Panc1 (cell line): ENCODE data around the gene USP6NL.

ENCODE experiments used
- POLR2AphosphoS5 ChIP-seq: IDR thresholded peaks from 2 replicates; pipeline ENCODE4 v1.6.1; 2012; ENCODE audit warnings: mild to moderate bottlenecking, low read depth, low read length, moderate library complexity
- SIN3A ChIP-seq: IDR thresholded peaks from 2 replicates; pipeline ENCODE4 v1.6.1; 2012; ENCODE audit warnings: low read depth, mild to moderate bottlenecking, low read length, moderate library complexity, borderline replicate concordance; ENCODE audit not compliant: insufficient read depth
- TF ChIP-seq, protein P1 (sequence below): fragments of 450-650 bp; IDR thresholded peaks from 2 replicates; pipeline ENCODE4 v1.5.1; 2017; ENCODE audit warnings: mild to moderate bottlenecking

DNA sequence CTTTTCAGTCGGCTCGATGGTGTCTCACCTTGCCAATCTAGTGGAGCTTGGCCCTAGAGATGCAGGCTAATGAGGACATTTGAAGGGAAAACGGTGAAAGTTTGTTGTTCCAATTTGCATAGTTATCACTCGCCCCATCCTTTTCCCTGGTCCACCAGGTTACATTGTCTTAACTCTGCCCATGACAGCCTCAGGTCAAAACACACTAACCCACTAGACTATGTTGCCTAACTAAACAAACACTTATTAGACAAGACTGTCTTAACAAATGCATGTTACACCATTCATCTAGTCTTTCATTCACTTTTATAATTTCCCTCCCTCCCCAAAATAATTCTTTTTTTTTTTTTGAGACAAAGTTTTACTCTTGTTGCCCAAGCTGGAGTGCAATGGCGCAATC lies 40.7 kb downstream of the USP6NL start:
- TF ChIP-seq POLR2AphosphoS5 = no peak
- TF ChIP-seq SIN3A = no peak
- TF ChIP-seq, protein P1, sequence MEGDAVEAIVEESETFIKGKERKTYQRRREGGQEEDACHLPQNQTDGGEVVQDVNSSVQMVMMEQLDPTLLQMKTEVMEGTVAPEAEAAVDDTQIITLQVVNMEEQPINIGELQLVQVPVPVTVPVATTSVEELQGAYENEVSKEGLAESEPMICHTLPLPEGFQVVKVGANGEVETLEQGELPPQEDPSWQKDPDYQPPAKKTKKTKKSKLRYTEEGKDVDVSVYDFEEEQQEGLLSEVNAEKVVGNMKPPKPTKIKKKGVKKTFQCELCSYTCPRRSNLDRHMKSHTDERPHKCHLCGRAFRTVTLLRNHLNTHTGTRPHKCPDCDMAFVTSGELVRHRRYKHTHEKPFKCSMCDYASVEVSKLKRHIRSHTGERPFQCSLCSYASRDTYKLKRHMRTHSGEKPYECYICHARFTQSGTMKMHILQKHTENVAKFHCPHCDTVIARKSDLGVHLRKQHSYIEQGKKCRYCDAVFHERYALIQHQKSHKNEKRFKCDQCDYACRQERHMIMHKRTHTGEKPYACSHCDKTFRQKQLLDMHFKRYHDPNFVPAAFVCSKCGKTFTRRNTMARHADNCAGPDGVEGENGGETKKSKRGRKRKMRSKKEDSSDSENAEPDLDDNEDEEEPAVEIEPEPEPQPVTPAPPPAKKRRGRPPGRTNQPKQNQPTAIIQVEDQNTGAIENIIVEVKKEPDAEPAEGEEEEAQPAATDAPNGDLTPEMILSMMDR = no peak
